ENCODE measurements around the gene CASZ1.
A peak's percentile ranks its signal among the peaks of the same experiment; 100 is the strongest.

The CASZ1 gene

GRCh38 chr1:10703702-10704101 lies 92.7 kb downstream of the CASZ1 start:
- DNase-seq, result no peak

- DNase-seq, result no peak
Measured at GRCh38 chr1:10701145-10701544, 95.3 kb downstream of the CASZ1 start.

GRCh38 chr1:10699470-10699835 lies 97.0 kb downstream of the CASZ1 start:
- DNase-seq, result no peak

- DNase-seq, result no peak
Measured at GRCh38 chr1:10698726-10699469, 97.5 kb downstream of the CASZ1 start.

- no peak for DNase-seq
Measured at GRCh38 chr1:10697621-10698160, 98.8 kb downstream of the CASZ1 start.

- no peak for DNase-seq
Measured at GRCh38 chr1:10696977-10697376, 99.5 kb downstream of the CASZ1 start.

GRCh38 chr1:10694633-10695627 lies 101.5 kb downstream of the CASZ1 start:
- DNase-seq, result peak; percentile 67

GRCh38 chr1:10694274-10694632 lies 102.2 kb downstream of the CASZ1 start:
- DNase-seq, result no peak

GRCh38 chr1:10693497-10694273 lies 102.8 kb downstream of the CASZ1 start:
- peak; percentile 15 for DNase-seq

- DNase-seq, result no peak
Measured at GRCh38 chr1:10693152-10693496, 103.3 kb downstream of the CASZ1 start.

GRCh38 chr1:10692401-10693021 lies 103.9 kb downstream of the CASZ1 start:
- DNase-seq, result peak; percentile 51

GRCh38 chr1:10691740-10692125 lies 104.7 kb downstream of the CASZ1 start:
- no peak for DNase-seq

- no peak for DNase-seq
Measured at GRCh38 chr1:10691075-10691739, 105.2 kb downstream of the CASZ1 start.

- no peak for DNase-seq
Measured at GRCh38 chr1:10690484-10690883, 106.0 kb downstream of the CASZ1 start.

- DNase-seq, result no peak
Measured at GRCh38 chr1:10688409-10688786, 108.0 kb downstream of the CASZ1 start.

GRCh38 chr1:10687782-10688408 lies 108.6 kb downstream of the CASZ1 start:
- no peak for DNase-seq

- DNase-seq, result no peak
Measured at GRCh38 chr1:10687251-10687651, 109.2 kb downstream of the CASZ1 start.

- no peak for DNase-seq
Measured at GRCh38 chr1:10686404-10687040, 109.9 kb downstream of the CASZ1 start.

- DNase-seq, result no peak
Measured at GRCh38 chr1:10685808-10686403, 110.5 kb downstream of the CASZ1 start.

GRCh38 chr1:10685196-10685807 lies 111.1 kb downstream of the CASZ1 start:
- no peak for DNase-seq
